ENCODE data around the gene KLHL25.

The KLHL25 gene

DNA sequence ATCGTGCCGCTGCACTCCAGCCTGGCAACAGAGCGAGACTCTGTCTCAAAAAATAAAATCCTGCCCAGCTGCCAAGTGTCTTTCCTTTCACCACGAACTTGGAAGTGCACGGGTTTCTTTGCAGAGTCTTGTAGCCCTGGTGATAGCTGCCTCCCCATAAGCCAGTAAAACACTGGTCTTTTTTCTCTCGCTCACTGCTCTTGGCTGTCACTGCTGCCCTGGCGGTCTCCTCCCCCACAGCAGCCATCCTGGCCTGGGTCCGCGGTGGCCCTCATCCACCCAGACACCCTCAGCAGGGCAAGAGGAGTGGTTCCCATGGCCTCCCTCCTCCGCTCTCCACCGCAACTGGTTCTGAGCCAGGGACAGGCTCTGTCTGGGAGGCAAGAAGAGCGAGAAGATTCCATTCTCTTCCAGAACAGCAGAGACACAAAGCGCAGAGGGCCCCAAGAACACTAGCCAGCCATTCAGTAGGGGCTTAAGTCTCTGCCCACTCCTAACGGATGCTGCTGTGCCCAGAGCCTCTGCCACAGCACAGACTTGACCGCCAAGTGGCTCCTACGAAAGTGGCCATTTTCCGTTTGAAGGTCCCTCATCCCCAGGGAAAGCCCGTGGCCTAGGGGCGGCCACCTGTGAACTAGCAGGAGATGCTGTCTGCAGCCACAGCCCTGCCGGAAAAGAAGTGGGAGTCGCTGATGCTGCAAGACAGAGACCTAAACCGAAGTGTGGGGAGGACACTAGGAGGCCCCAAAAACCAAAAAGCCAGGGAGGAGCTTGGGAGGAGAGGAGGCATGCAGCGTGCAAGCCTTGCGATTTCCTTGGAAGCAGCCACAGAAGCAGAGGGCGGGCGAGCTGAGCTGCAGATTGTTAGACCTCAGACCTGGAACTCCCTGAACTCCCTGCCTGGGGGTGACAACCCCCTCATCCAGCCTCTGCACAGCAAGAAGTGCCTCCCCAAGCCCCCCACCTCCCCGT lies 44.1 kb downstream of the KLHL25 start:
- H3K27me3 ChIP-seq (ENCODE audit: control insufficient read depth, insufficient read depth, low read length), result no peaks in the 10 kb centered on the region
- H3K79me2 ChIP-seq, result no peaks in the 10 kb centered on the region
- TF ChIP-seq, protein P1, sequence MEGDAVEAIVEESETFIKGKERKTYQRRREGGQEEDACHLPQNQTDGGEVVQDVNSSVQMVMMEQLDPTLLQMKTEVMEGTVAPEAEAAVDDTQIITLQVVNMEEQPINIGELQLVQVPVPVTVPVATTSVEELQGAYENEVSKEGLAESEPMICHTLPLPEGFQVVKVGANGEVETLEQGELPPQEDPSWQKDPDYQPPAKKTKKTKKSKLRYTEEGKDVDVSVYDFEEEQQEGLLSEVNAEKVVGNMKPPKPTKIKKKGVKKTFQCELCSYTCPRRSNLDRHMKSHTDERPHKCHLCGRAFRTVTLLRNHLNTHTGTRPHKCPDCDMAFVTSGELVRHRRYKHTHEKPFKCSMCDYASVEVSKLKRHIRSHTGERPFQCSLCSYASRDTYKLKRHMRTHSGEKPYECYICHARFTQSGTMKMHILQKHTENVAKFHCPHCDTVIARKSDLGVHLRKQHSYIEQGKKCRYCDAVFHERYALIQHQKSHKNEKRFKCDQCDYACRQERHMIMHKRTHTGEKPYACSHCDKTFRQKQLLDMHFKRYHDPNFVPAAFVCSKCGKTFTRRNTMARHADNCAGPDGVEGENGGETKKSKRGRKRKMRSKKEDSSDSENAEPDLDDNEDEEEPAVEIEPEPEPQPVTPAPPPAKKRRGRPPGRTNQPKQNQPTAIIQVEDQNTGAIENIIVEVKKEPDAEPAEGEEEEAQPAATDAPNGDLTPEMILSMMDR (IDR thresholded peaks at IDR 0.05), result no peak
- no peaks in the 10 kb centered on the region for H3K36me3 ChIP-seq (ENCODE audit: control insufficient read depth, insufficient read depth, low read length)
- H2AFZ ChIP-seq, result no peak overlapping the region
- no peak overlapping the region for H3K4me2 ChIP-seq (ENCODE audit: low read length)
- H3K9me3 ChIP-seq (ENCODE audit: control insufficient read depth, low read length), result no peaks in the 10 kb centered on the region
- no peak overlapping the region for H3K27ac ChIP-seq
- no peak overlapping the region for H3K9ac ChIP-seq
- no peaks in the 10 kb centered on the region for H3K4me1 ChIP-seq
- no peak overlapping the region for H3K4me3 ChIP-seq (ENCODE audit: low read depth, low read length)

DNA sequence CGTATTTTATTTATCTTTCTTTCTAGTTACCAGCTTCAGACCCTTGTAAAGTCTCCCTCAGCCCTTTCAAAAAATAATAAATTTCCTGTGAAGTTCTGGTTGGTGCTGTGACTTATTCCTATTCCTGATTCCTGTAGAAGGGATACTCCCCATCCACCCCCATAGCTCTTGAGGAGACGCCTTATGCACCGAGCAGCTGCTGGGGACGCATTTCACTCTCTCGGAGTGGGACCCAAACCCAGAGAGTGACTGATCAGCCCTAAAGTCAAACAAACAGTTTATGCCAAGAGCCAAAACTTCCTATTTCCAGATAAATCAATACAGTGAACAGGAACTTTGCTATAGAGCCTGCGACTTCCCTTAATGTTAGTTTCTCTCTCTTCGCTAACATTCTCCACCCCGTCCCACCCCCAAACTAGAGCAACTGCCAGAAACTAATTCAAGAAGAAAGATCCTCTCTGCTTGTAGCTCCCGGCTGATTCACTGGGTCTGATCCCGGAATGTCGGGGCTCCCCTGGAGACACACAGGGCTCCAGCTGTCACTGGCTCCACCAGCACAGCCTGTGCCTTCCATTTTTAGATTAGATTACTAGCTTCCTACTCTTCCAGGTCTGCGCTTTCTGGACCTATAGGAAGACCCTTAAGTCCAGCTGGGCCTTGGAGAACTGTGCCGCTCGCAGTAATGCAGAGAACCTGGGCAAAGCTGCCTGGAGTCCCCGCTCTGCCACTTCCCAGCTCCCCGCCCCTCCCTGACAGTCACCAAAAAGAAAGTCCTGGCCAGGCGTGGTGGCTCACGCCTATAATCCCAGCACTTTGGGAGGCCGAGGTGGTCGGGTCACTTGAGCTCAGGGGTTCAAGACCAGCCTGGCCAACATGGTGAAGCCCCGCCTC lies 45.2 kb downstream of the KLHL25 start:
- no peak overlapping the region for H3K9ac ChIP-seq

DNA sequence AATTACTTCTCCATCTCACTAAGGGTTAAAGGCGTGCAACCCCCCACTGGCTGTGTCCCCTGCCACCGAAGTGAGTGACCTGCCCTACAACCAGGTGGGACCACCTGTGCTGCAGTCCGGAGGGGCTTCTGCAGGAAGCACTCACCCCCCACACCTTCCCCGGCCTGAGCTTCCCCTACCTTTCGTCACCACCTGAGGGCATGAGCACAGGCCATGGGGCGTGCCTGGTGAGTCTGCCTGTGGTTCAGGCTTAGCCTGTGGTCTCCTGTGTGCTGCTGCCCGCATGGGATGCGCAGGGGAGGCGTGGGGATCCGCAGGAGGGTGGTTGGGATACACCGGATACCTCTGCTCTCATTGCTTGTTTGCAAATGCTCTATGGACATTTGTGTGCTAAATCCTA lies 46.0 kb downstream of the KLHL25 start:
- H3K27me3 ChIP-seq (ENCODE audit: control insufficient read depth, insufficient read depth, low read length), result no peaks in the 10 kb centered on the region
- H2AFZ ChIP-seq, result no peak overlapping the region
- H3K79me2 ChIP-seq, result no peaks in the 10 kb centered on the region
- no peaks in the 10 kb centered on the region for H3K4me1 ChIP-seq
- no peak overlapping the region for H3K4me2 ChIP-seq (ENCODE audit: low read length)
- H3K27ac ChIP-seq, result no peak overlapping the region
- no peak overlapping the region for H3K4me3 ChIP-seq (ENCODE audit: low read depth, low read length)
- TF ChIP-seq, protein P1 (IDR thresholded peaks at IDR 0.05), result no peak
- H3K9ac ChIP-seq, result no peak overlapping the region
- H3K9me3 ChIP-seq (ENCODE audit: control insufficient read depth, low read length), result no peaks in the 10 kb centered on the region
- no peaks in the 10 kb centered on the region for H3K36me3 ChIP-seq (ENCODE audit: control insufficient read depth, insufficient read depth, low read length)

More for the DNA sequence above, 45.2 kb downstream of the KLHL25 start:
- Histone ChIP-seq H3K27me3 (ENCODE audit: control insufficient read depth, insufficient read depth, low read length) (no peaks in the 10 kb centered on the region), H3K4me2 (ENCODE audit: low read length) (no peak overlapping the region), H3K27ac (no peak overlapping the region), H2AFZ (no peak overlapping the region), H3K79me2 (no peaks in the 10 kb centered on the region), H3K4me3 (ENCODE audit: low read depth, low read length) (no peak overlapping the region), H3K36me3 (ENCODE audit: control insufficient read depth, insufficient read depth, low read length) (no peaks in the 10 kb centered on the region), H3K9me3 (ENCODE audit: control insufficient read depth, low read length) (no peaks in the 10 kb centered on the region), H3K4me1 (no peaks in the 10 kb centered on the region)
- TF ChIP-seq, protein P1 (IDR thresholded peaks at IDR 0.05), result no peak

DNA sequence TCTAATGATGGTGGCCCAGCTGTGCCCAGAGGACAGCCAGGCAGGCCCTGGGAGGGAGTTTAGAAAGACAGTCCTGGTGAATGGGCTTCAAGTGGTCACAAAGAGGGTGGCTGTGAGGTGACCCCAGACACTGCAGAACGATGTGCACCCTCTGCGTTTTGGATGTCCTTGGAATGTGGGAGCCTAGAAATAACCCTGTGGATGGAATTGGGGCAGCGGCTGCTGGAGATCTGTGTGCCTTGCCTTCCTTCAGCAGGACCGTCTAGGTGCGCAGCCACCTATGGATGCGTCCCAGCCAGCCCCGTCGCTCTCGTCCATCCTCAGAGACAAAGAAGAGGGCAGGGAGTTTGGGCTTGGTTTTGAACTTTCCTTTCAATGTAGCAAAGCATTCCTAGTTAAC lies 46.5 kb downstream of the KLHL25 start:
- H3K27me3 ChIP-seq (ENCODE audit: control insufficient read depth, insufficient read depth, low read length), result no peaks in the 10 kb centered on the region
- no peaks in the 10 kb centered on the region for H3K4me1 ChIP-seq

More for the DNA sequence above, 46.5 kb downstream of the KLHL25 start:
- Histone ChIP-seq H2AFZ (no peak overlapping the region), H3K27ac (no peak overlapping the region), H3K9ac (no peak overlapping the region), H3K79me2 (no peaks in the 10 kb centered on the region), H3K36me3 (ENCODE audit: control insufficient read depth, insufficient read depth, low read length) (no peaks in the 10 kb centered on the region), H3K4me2 (ENCODE audit: low read length) (no peak overlapping the region), H3K4me3 (ENCODE audit: low read depth, low read length) (no peak overlapping the region), H3K9me3 (ENCODE audit: control insufficient read depth, low read length) (no peaks in the 10 kb centered on the region)
- TF ChIP-seq, protein P1 (IDR thresholded peaks at IDR 0.05), result no peak
